Medulla oblongata (tissue), 1 donor: Measurements from ENCODE around the gene PPM1H.
A peak's percentile ranks its signal among the peaks of the same experiment; 100 is the strongest.
"Not testable (repeated sequence)": the region's sequence is repeated elsewhere in the genome, so short reads cannot be mapped to it uniquely, and the experiment has no call there.

ENCODE experiments used
- DNase-seq: peaks from one replicate; pipeline ENCODE4 v3.0.0-alpha.2; 2015; ENCODE audit errors: extremely low spot score

The PPM1H gene

DNA sequence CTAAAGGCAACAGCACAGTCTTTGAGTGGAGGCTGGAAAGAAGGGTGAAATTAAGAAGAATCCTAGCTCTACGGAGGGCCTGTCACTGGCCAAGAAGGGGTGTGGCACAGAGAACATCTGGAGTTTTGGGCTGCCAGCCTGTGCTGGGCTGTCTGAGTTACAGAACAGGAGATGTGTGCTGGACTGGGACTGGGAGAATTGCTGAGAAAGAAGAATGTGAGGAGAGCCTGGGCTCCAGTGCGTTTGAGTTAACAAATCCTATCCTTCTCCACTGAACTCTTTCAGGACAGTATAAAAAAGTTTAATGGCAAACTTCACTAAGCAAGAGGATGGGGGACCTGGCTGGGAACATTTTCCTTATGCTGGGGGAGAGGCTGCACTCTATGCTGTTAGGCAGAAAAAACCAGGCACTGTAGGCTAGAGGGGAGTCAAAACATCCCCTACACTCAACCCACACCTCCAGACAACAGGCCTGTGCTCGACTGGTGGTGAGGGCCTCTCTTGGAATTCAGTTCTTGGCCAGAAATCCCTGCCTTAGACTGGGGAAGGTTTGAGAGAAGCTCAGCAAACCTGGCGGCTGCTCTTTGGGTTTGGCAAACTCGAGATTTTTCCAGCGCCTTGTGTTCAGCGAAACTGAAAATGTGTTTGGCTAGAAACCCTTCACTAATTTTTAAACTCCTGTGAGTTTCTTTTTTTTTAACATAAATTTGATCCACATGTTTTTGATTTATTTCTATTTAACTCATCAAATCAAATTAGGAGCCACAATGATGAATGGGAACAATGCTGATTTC is 251.0 kb downstream of the PPM1H start:
- DNase-seq, result peak; percentile 72

DNA sequence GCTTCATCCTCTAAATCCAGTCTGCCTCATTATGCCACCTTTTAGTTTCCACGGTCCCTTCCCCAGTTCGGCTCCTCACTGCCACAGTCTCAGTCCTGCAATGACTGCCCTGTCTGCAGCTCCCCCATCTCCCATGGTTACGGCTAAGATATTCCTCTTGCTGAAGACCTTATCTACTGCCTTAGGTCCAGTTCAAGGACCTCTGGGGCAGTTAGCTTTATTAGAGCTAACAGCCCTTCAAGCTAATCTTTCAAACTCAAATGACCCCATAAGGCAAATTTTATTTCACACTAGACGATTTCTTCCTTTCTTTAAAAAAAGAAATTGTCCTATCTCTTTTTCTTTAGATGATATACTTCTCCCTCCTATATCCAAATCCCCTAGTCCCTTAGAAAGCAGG is 253.6 kb downstream of the PPM1H start:
- no peak for DNase-seq

DNA sequence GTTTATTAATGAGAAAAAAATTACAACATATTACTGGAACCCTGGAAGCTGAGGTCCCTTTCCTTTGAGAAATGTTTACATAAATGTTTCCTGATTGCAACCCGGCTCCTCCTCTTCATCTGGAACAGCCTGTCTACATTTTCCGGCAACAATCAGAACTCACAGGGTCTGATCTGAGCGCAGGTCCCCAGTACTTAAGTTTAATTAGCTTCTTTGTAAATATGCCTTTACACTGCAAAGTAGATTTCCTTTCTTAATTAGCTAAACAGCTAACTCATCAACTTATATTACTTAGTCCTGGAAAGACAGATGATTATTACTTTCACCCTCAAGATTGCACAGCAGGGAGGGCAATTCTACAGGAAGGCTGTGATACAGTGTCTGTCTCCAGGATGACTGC is 255.3 kb downstream of the PPM1H start:
- no peak for DNase-seq

DNA sequence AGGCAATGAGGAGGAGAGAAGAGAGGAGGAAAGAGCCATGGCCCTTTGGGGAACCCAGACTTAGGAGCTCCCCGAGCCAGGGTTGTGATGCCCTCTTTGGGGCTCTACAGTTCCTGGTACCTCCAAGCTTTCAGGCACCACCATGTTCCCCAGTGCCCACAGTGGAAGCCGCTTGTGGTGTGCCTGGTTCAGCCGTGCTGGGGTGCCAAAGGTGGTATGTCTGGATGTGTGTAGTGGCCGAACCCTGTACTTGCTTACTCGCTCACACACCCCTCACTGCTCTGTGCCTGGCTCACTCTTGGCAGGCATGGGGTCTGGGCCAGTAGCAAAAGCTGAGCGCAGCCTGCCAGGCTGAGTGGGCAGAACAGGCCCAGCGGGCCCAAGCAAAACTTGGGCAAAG is 257.6 kb downstream of the PPM1H start:
- DNase-seq, result no peak

DNA sequence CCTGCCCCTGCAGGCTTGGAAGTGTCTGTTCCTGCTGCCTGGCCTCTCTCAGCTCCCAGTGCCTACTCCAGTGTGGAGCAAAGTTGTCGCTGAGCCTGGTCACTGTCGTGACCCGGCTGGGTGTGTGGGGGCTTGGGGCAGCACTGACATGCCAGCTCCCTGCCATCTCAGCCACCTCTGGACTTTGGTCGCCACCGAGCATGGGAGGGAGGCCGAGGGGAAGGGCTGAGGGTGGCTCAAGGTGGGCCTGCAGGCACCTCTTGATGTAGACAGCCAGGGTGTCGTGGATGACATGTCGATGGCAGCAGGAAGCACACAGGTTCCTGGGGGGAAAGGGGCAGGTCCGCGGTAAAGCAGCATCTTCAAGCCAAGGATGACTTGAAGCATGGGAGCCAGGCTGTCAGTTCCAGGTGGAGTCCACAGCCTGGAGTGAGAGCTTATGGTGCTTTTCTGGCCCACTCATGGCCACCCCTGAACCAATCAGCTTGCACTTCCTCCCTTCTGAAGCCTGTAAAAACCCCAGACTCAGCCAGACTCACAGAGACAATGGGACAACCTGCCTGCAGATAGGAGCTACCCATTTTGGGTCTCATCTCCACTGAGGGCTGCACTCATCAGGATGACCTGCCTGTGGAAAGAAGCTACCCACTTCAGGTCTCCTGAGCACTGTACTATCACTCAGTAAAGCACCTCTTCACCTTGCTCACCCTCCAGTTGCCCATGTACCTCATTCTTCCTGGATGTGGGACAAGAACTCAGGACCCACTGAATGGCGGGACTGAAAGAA is 258.2 kb downstream of the PPM1H start:
- DNase-seq, result no peak

DNA sequence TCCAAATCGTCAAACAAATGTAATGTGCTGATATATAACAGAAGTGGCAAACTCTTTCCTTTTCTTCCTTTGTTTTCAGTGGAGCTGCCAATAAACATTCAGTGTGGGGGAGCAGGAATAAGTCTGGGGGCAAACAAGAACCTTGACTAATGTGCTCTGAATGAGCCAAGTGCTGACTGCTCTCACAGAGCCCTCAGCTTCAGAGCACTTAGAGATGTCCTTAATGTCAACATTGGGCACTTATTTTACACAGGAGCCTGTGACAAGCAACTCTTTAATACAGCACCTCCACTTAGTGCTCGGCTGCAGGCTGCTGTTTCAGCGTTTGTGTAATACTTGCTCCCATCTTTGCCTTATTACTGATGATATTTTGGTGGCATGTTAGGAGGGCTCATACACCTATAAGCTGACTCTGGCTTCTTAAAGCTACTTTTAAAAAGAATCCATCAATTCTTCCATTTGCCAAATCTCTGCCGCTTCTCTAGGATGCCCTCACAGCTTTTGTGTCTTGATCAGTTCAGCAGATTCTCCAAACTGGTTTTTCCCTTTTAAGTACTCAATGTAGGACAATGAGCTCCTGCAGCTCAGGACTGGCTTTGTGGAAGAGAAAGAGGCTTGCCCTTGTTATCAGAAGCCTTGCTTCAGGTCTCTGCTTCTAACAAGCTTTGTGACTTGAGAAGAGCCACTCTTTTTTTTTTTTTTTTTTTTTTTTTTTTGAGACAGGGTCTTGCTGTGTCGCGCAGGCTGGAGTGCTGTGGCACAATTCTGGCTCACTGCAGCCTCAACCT is 261.7 kb downstream of the PPM1H start:
- no peak for DNase-seq

DNA sequence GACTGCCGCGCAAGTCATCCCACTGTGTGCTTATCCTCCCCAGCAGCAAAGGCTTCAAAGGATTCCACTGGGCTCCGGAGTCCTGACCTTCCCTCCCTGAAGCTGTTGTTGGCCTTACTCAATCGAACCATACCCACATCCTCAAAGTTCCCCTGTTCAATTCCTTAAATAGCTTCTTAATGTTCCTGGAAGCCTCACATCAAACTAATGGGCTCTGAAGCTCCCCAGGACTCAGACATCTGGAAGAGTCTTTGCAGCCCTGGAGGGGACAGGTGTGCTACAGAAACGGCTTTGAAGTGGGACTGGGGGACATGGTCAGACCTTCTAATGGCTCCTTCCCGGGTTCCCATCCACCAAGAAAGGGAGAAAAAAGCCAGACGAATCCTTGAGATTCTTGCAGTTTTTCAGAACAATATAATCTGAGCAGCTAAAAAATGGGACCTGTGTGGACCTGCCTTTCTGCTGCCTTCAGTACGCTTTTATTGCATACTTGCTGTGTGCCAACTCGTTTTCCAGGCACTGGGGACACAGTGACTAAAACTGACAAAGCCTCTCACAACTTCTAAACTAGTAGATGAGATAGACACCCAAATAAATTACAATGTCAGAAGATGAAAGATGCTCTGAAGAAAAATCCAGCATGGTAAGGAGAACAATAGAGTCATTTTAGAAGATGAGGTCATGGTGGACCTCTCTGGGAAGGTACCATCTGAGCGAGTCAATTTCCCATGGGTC is 263.8 kb downstream of the PPM1H start:
- no peak for DNase-seq

DNA sequence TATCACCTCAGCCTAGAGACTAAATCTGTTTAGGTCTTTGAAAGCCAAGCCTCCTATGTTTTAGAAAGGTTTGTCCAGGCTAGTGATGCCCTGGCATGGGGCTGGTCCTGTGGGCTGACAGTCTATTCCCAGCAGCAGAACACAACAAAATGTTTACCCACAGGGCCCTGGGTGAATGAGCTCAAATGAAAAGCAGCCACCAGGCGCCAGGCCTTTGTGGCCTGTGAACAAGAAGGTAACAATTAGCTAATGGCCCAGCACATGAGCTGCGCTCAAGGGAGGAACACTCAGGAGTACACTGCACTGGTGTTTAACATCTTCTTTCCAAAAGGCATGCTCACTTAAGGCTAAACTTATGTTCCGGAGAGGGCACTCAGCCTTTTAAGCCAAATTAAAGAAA is 266.2 kb downstream of the PPM1H start:
- DNase-seq, result no peak

DNA sequence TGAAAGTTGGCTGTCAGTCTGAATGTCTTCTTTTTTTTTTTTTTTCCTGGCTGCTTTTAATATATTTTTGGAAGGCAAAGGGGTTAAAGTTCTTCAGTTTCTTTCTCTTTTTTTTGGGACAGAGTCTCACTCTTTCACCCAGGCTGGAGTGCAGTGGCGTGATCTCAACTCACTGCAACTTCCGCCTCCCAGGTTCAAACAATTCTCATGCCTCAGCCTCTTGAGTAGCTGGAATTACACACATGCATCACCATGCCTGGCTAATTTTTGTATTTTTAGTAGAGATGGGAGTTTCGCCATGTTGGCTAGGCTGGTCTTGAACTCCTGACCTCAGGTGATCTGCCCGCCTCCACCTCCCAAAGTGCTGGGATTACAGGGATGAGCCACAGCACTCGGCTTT is 270.0 kb downstream of the PPM1H start:
- DNase-seq, result not testable (repeated sequence)

DNA sequence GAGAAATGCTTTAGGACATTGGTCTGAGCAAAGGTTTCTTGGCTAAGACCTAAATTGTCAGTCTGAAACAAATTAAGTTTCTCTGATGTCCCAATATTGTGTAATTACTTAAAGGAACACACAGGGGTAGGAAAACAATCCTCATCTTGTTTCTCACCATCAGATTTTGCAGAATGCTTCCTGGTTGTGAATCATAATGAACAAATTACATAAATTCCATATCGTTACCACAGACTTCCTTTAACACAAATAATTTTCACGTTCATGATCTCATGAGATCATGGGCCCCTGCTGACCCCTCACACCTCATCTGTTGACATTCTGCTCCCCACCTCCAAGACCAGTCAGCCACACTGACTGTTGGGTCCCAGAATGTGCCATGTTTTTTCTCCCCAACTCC is 274.2 kb downstream of the PPM1H start:
- DNase-seq, result no peak

DNA sequence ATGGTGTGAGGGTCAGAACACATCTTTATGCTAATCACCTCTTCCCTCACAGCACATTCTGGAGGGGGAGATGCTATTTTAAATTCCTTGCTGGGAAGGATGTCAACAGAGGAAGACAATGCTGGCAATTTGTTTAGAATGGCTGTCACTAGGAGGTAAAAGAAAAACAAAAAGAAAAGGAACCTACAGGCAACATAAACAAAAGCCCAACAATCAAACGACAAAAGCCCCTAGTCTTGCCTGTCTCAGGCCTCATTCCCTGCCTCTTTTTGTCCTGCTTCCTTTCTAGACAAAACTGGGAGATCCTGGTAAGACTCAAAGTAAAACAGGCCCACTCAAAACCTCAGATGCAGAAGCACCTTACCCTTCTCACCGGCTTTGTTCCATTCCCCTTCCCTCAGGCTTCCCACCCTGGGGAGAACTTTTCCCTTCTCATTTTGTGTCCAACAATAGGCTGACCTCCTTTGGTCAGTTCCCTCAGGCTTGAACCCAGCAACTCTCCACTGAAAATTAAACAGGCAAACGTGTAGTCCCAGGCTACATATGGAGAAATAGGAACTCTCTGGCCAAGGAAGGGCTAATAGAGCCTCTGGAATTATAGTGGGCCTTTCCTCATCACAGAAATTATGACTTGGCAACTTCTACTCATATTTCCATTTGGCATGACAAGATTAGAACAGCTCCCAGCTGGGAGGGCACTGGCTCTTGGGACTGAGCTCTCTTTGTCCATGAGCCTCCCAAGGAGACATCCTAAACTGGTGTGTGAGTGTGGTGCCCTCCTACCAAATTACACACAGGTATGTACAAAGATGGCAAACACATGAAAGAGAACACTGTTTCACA is 275.3 kb downstream of the PPM1H start:
- no peak for DNase-seq

DNA sequence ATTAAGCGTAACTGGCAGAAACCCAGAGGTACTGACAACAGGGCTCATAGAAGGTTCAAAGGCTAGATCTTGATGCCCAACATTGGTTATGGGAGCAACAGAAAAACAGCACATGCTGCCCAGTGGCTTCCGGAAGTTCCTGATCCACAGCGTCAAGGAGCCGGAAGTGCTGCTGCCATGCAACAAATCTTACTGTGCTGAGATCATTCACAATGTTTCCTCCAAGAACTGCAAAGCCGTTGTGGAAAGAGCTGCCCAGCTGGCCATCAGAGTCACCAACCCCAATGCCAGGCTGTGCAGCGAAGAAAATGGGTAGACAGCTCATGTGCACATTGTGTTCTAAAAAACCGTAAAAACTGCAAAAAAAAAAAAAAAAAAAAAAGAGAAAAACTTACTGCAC is 276.0 kb downstream of the PPM1H start:
- DNase-seq, result no peak

DNA sequence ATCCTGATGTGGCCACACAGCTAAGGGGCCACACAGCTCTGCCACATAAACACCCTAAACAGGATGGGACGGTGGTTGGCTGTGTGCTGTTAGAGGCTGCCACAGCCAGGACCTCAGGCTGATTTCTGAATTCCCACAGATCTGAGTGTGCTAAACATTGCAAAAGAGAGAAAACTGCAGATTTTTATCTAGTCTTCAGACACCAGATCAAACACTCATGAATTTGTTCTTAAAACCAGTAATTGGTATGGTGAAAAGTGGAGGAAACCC is 277.7 kb downstream of the PPM1H start:
- peak; percentile 13 for DNase-seq

DNA sequence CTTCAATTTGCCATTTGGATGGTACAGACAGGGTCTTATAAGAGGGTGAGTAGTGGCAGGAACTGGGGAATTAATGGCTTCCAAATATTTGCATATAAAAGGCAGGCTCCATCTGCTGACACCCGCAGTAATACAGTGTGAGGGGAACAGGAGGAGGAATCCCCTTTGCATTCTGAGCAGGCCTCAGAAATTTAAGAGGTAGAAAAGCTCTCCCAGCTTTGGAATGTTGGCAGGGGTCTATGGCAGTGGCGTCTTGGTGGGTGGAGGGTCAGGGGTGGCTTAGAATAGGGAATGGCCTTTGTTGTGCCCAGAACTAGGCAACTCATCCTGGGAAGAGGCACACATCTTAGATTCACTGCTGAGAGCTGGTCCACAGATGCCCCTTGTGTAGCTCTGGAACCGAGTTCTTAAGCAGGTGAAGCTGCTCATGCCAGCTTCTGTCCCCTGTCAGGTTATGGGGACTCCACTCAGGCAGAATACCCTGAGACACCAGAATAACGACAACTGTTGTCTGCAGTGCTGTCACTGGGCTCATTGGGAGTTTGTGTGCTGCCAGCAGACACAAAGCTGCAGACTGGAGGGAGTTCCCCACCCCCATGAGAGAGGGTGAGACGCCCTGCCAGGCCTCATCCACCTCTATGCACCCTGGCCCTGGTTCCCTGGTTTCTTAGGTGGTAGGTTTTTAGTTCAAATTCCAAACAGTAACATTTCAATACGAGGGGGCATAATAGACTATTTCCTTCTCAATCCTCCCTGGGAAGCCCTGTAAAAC is 278.2 kb downstream of the PPM1H start:
- DNase-seq, result peak; percentile 54

DNA sequence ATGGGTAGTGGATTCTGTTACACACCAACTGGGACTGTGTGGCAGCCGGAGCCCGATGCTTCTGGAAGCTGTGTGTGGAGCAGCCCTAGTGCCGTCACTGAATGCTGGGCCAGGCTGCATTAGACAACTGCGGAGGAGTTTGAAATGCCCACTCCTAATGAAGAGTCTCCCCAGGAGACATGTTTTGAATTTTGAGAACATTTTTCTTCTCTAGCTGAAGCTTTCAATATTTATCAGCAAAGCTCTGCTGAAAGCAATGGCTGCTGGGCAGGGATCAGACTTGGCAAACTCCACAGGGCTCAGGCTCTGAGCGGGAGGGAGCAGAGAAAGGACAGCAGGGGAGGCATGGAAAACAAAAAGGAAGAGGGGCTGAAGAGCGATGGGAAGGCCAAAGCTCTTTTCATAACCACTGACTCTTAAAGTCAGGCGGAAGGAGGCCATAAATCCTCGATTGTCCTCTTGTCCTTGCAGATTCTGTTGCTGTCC is 279.2 kb downstream of the PPM1H start:
- DNase-seq, result peak; percentile 81

DNA sequence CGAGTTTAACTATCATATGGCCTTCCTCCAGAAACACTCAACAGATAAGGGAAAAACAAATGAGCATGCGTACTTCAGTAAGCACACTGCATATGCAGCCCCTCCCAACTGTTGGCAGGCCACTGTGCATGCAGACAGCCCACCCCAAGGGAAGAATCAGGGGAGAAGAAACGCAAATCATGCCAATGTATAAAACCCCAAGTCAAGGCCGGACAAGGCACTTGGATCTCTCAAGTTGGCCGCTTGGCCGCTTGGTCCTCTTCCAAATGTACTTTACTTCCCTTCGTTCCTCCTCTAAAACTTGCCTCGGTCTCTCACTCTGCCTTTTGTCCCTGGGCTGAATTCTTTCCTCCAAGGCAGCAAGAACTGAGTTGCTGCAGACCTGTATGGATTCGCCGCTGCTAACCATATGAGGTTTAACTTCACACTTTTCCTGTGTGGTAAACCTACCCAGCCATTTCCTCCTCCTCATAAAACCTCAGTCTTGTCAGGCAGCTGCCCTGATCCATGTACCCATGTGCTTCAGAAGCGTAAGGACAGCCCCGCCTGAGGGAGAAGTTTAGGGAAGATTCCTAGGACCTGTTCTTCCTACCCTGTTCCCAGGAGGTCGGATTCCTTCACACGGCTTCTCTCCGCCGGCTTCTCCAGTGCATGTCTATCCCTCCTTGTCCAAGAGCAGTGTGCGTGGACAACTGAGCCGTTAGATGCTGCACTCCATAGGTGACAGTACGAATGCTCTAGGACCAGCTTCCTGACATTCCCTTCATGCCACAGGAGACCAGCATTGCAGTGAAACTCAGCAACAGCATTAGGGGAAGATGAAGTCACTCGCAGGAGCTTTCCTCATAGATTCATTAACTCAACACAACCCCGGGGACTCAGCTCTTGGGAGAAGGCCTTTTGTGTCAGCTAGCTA is 280.4 kb downstream of the PPM1H start:
- DNase-seq, result no peak

DNA sequence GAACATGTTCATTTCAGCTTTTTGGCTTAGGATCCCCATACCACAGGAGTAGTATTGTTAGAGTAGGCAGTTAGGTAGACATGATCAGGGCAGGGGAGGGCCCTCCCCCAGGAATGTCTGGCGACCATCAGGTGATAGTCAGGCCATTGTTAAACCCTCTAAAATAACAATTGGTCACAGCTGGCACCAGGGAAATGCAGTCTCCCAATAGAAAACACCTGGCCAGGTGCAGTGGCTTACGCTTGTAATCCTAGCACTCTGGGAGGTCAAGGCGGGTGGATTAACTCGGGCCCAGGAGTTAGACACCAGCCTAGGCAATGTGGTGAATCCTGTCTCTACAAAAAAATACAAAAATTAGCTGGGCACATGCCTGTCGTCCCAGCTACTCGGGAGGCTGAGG is 281.2 kb downstream of the PPM1H start:
- no peak for DNase-seq

DNA sequence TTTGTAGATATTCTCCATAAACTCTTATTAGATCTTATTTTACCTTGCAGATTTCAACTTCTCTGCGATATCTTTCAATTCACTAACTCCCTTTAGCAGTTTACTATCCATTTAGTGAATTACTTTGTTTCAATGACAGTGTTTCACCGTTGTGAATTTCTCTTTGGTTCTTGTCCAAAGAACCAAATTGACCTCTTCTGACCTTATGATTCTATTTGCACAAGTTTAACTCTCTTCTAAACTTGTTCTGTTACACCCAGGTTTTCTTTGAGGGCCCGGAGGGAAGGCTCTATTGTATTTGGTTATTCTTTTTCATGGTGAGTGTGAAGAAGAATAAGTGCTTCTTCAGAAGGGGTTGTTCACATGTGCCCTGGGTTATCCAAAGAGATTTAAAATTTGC is 281.6 kb downstream of the PPM1H start:
- DNase-seq, result no peak

DNA sequence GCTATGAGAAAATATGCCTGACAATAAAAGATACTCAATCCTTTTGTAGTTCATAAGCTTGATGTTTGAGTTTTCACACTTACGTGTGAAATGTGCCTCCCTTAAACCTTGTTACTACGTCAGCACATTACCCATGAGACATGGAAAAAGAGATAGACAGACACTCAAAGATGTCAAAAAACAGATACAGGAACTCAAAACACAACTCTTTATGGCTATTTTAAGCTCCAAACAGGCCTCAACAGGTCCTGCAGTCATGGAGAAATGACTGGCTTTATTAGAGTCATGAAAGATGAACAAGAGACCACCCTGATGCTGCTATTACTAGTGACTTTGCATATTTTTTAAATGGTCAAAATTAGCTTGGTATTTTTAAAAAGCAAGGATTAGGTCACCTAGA is 283.8 kb downstream of the PPM1H start:
- no peak for DNase-seq
